ENCODE results near the gene SLC4A5.

SLC4A5 gene

GRCh38 chr2:74269667-74270066 lies 73.5 kb downstream of the SLC4A5 start:
- Histone ChIP-seq H3K4me3 (no peak overlapping the region), H3K4me1 (peaks cover 0 to 2% (median 0%) of the 10 kb centered on the region in 10 experiments; a peak in 3 of 20 replicates), H3K27me3 (no peaks in the 10 kb centered on the region), H3K9me3 (replicated peaks in 1 of 11) (no peaks in the 10 kb centered on the region), H4K20me1 (no peaks in the 10 kb centered on the region), H3K9ac (no peak overlapping the region), H3K36me3 (no peaks in the 10 kb centered on the region; a peak in 1 of 22 replicates), H3K27ac (no peak overlapping the region), H3K4me2 (no peak overlapping the region)
- TF ChIP-seq Cebpa-rat (IDR thresholded peaks at IDR 0.05): no peak

- Histone ChIP-seq H3K9ac (no peak overlapping the region), H3K4me3 (no peak overlapping the region), H3K27me3 (no peaks in the 10 kb centered on the region), H3K36me3 (no peaks in the 10 kb centered on the region; a peak in 1 of 22 replicates), H3K27ac (no peak overlapping the region), H3K9me3 (replicated peaks in 1 of 11) (no peaks in the 10 kb centered on the region), H3K4me1 (no peaks in the 10 kb centered on the region), H4K20me1 (no peaks in the 10 kb centered on the region), H3K4me2 (no peak overlapping the region)
- TF ChIP-seq Cebpa-rat (IDR thresholded peaks at IDR 0.05): no peak
These were observed 76.1 kb downstream of the SLC4A5 start for GRCh38 chr2:74267068-74267467.

- H3K4me3 ChIP-seq: no peak overlapping the region
- no peak overlapping the region for H3K9ac ChIP-seq
- H3K4me1 ChIP-seq: no peaks in the 10 kb centered on the region
- no peak overlapping the region for H3K27ac ChIP-seq
- no peaks in the 10 kb centered on the region for H3K27me3 ChIP-seq
- H3K36me3 ChIP-seq: no peaks in the 10 kb centered on the region; a peak in 1 of 22 replicates
- H4K20me1 ChIP-seq: no peaks in the 10 kb centered on the region
- TF ChIP-seq Cebpa-rat (IDR thresholded peaks at IDR 0.05): no peak
- no peak overlapping the region for H3K4me2 ChIP-seq
- no peaks in the 10 kb centered on the region for H3K9me3 ChIP-seq (replicated peaks in 1 of 11)
These were observed 78.9 kb downstream of the SLC4A5 start for GRCh38 chr2:74264281-74264680.

GRCh38 chr2:74262681-74263080 lies 80.5 kb downstream of the SLC4A5 start:
- Histone ChIP-seq H3K4me3 (no peak overlapping the region), H3K9me3 (replicated peaks in 1 of 11) (no peaks in the 10 kb centered on the region), H3K9ac (no peak overlapping the region), H3K4me2 (no peak overlapping the region), H4K20me1 (no peaks in the 10 kb centered on the region), H3K36me3 (no peaks in the 10 kb centered on the region; a peak in 1 of 22 replicates), H3K4me1 (no peaks in the 10 kb centered on the region), H3K27ac (no peak overlapping the region), H3K27me3 (no peaks in the 10 kb centered on the region)
- no peak for TF ChIP-seq Cebpa-rat (IDR thresholded peaks at IDR 0.05)

GRCh38 chr2:74261204-74261864 lies 81.9 kb downstream of the SLC4A5 start:
- Histone ChIP-seq H3K9ac (no peak overlapping the region), H3K4me3 (no peak overlapping the region), H3K27me3 (no peaks in the 10 kb centered on the region), H3K4me1 (no peaks in the 10 kb centered on the region), H3K9me3 (replicated peaks in 1 of 11) (no peaks in the 10 kb centered on the region), H3K36me3 (no peaks in the 10 kb centered on the region; a peak in 1 of 22 replicates), H3K4me2 (no peak overlapping the region), H4K20me1 (no peaks in the 10 kb centered on the region), H3K27ac (no peak overlapping the region)
- no peak for TF ChIP-seq Cebpa-rat (IDR thresholded peaks at IDR 0.05)

GRCh38 chr2:74260495-74260894 lies 82.7 kb downstream of the SLC4A5 start:
- no peaks in the 10 kb centered on the region for H3K4me1 ChIP-seq
- H3K9me3 ChIP-seq (replicated peaks in 1 of 11): no peaks in the 10 kb centered on the region
- no peak for TF ChIP-seq Cebpa-rat (IDR thresholded peaks at IDR 0.05)
- H3K9ac ChIP-seq: no peak overlapping the region
- H4K20me1 ChIP-seq: no peaks in the 10 kb centered on the region
- no peak overlapping the region for H3K4me3 ChIP-seq
- H3K36me3 ChIP-seq: no peaks in the 10 kb centered on the region; a peak in 1 of 22 replicates
- H3K27me3 ChIP-seq: no peaks in the 10 kb centered on the region
- H3K27ac ChIP-seq: no peak overlapping the region
- H3K4me2 ChIP-seq: no peak overlapping the region

GRCh38 chr2:74259733-74260132 lies 83.5 kb downstream of the SLC4A5 start:
- H3K4me3 ChIP-seq: no peak overlapping the region
- no peaks in the 10 kb centered on the region; a peak in 1 of 22 replicates for H3K36me3 ChIP-seq
- H3K9me3 ChIP-seq (replicated peaks in 1 of 11): no peaks in the 10 kb centered on the region
- H4K20me1 ChIP-seq: no peaks in the 10 kb centered on the region
- no peak overlapping the region for H3K4me2 ChIP-seq
- no peak overlapping the region for H3K27ac ChIP-seq
- no peaks in the 10 kb centered on the region for H3K27me3 ChIP-seq
- no peak for TF ChIP-seq Cebpa-rat (IDR thresholded peaks at IDR 0.05)
- H3K9ac ChIP-seq: no peak overlapping the region
- H3K4me1 ChIP-seq: no peaks in the 10 kb centered on the region

- Histone ChIP-seq H3K4me2 (no peak overlapping the region), H3K4me3 (no peak overlapping the region), H4K20me1 (no peaks in the 10 kb centered on the region), H3K27me3 (no peaks in the 10 kb centered on the region), H3K36me3 (no peaks in the 10 kb centered on the region), H3K27ac (no peak overlapping the region), H3K9me3 (replicated peaks in 1 of 11) (no peaks in the 10 kb centered on the region), H3K9ac (no peak overlapping the region), H3K4me1 (no peaks in the 10 kb centered on the region)
- no peak for TF ChIP-seq Cebpa-rat (IDR thresholded peaks at IDR 0.05)
These were observed 84.0 kb downstream of the SLC4A5 start for GRCh38 chr2:74259191-74259590.

GRCh38 chr2:74255660-74256213 lies 87.5 kb downstream of the SLC4A5 start:
- Histone ChIP-seq H3K4me3 (no peak overlapping the region), H3K9me3 (replicated peaks in 1 of 11) (no peaks in the 10 kb centered on the region), H3K9ac (no peak overlapping the region), H4K20me1 (no peaks in the 10 kb centered on the region), H3K27me3 (no peaks in the 10 kb centered on the region), H3K36me3 (no peaks in the 10 kb centered on the region), H3K4me1 (no peaks in the 10 kb centered on the region), H3K27ac (no peak overlapping the region), H3K4me2 (no peak overlapping the region)
- TF ChIP-seq Cebpa-rat (IDR thresholded peaks at IDR 0.05): no peak

- Histone ChIP-seq H4K20me1 (no peaks in the 10 kb centered on the region), H3K4me3 (no peak overlapping the region), H3K9me3 (replicated peaks in 1 of 11) (no peaks in the 10 kb centered on the region), H3K4me1 (peaks cover 0 to 6% (median 2%) of the 10 kb centered on the region in 10 experiments; a peak in 7 of 20 replicates), H3K27ac (no peak overlapping the region), H3K27me3 (no peaks in the 10 kb centered on the region), H3K4me2 (no peak overlapping the region), H3K36me3 (no peaks in the 10 kb centered on the region), H3K9ac (no peak overlapping the region)
- no peak for TF ChIP-seq Cebpa-rat (IDR thresholded peaks at IDR 0.05)
These were observed 89.3 kb downstream of the SLC4A5 start for GRCh38 chr2:74253971-74254310.

Data from BLaER1 treated with 17β-estradiol and CSF1 and Interleukin-3, amounts not matched to agents 10 nM and 100 nM (cell line).